Ishikawa (cell line): ENCODE data around the gene ACTG2.

ENCODE experiments used
- CEBPB ChIP-seq: IDR thresholded peaks from 2 replicates; pipeline ENCODE4 v1.6.1; 2012
- CREB1 ChIP-seq: IDR thresholded peaks from 2 replicates; pipeline ENCODE4 v1.6.1; 2012; ENCODE audit warnings: low read depth
- EGR1 ChIP-seq: IDR thresholded peaks from 2 replicates; pipeline ENCODE4 v1.6.1; 2012
- EP300 ChIP-seq: IDR thresholded peaks from 2 replicates; pipeline ENCODE4 v1.6.1; 2012; ENCODE audit warnings: borderline replicate concordance
- FOXM1 ChIP-seq: IDR thresholded peaks from 2 replicates; pipeline ENCODE4 v1.6.1; 2012; ENCODE audit warnings: low read depth, borderline replicate concordance
- MAX ChIP-seq: IDR thresholded peaks from 2 replicates; pipeline ENCODE4 v1.6.1; 2012
- NFIC ChIP-seq: IDR thresholded peaks from 2 replicates; pipeline ENCODE4 v1.6.1; 2012
- RAD21 ChIP-seq: IDR thresholded peaks from 2 replicates; pipeline ENCODE4 v1.6.1; 2012; ENCODE audit warnings: low read depth
- REST ChIP-seq: IDR thresholded peaks from 2 replicates; pipeline ENCODE4 v1.6.1; 2012; ENCODE audit warnings: low read depth, mild to moderate bottlenecking
- TAF1 ChIP-seq: IDR thresholded peaks from 2 replicates; pipeline ENCODE4 v1.6.1; 2012; ENCODE audit warnings: low read depth, mild to moderate bottlenecking
- TCF12 ChIP-seq: IDR thresholded peaks from 2 replicates; pipeline ENCODE4 v1.6.1; 2012; ENCODE audit warnings: low read depth
- TEAD4 ChIP-seq: IDR thresholded peaks from 2 replicates; pipeline ENCODE4 v1.6.1; 2012
- USF1 ChIP-seq: IDR thresholded peaks from 2 replicates; pipeline ENCODE4 v1.6.1; 2012
- YY1 ChIP-seq: IDR thresholded peaks from 2 replicates; pipeline ENCODE4 v1.6.1; 2012; ENCODE audit warnings: low read depth
- ZBTB7A ChIP-seq: IDR thresholded peaks from 2 replicates; pipeline ENCODE4 v1.6.1; 2012; ENCODE audit warnings: low read depth

ACTG2 gene

GRCh38 chr2:73902284-73902683 lies 9.5 kb downstream of the ACTG2 start:
- TF ChIP-seq REST (no peak), TAF1 (no peak), CREB1 (no peak), USF1 (no peak), EGR1 (no peak), EP300 (no peak), MAX (no peak), RAD21 (no peak), TEAD4 (no peak), YY1 (no peak), TCF12 (no peak), FOXM1 (no peak), ZBTB7A (no peak), CEBPB (no peak), NFIC (no peak)

- TF ChIP-seq REST, result no peak
- TF ChIP-seq EGR1, result no peak
- no peak for TF ChIP-seq ZBTB7A
- TF ChIP-seq NFIC, result no peak
These were observed 10.5 kb downstream of the ACTG2 start for GRCh38 chr2:73903313-73903712.

GRCh38 chr2:73904952-73905351 lies 12.1 kb downstream of the ACTG2 start:
- TF ChIP-seq TCF12 (no peak), MAX (no peak), ZBTB7A (no peak), CEBPB (no peak), EGR1 (no peak), REST (no peak), TAF1 (no peak), RAD21 (no peak)

GRCh38 chr2:73906847-73907505 lies 14.2 kb downstream of the ACTG2 start:
- TF ChIP-seq YY1 (no peak), TAF1 (no peak), TCF12 (no peak), REST (no peak), ZBTB7A (no peak), MAX (no peak)
